Transverse colon (tissue), 4 donors: ENCODE measurements around the gene PYY. TPM values are rescaled to one million over a fixed set of nuclear protein-coding genes. Genes with fewer than 3 reads are reported as not detected.
"Not testable (repeated sequence)": the region's sequence is repeated elsewhere in the genome, so short reads cannot be mapped to it uniquely, and the experiment has no call there.

Experiments used
- DNase-seq: peaks from one replicate; pipeline ENCODE4 v3.0.0-alpha.2; 2019
- H3K27ac ChIP-seq, 4 donors: fragments of 200-600 bp; sonication (generic); 2 replicates each; pipeline ENCODE4 v1.5.1; 2016 to 2018; ENCODE audit warnings: inconsistent platforms in 4 of 4
- H3K27me3 ChIP-seq: fragments of 200-600 bp; sonication (generic); 2 replicates; pipeline ENCODE4 v1.5.1; 2017; ENCODE audit warnings: inconsistent platforms
- H3K36me3 ChIP-seq, 4 donors: fragments of 200-600 bp; sonication (generic); 2 replicates each; pipeline ENCODE4 v1.5.1; 2017 to 2019; ENCODE audit warnings: inconsistent platforms in 4 of 4
- H3K4me1 ChIP-seq, 4 donors: fragments of 200-600 bp; sonication (generic); 2 replicates each; pipeline ENCODE4 v1.5.1; 2017 to 2020; ENCODE audit warnings: inconsistent platforms in 4 of 4
- H3K4me3 ChIP-seq, 4 donors: fragments of 200-600 bp; sonication (generic); 1 replicate in 1 of 4; 2 replicates in 3 of 4; pipeline versions ENCODE4 v1.5.1 to v1.6.1; 2017 to 2019; ENCODE audit warnings: inconsistent platforms in 4 of 4
- H3K9me3 ChIP-seq, 2 donors: fragments of 200-600 bp; sonication (generic); 2 replicates each; pipeline ENCODE4 v1.5.1; 2017 to 2019; ENCODE audit warnings: inconsistent platforms in 2 of 2
- CTCF ChIP-seq, 5 experiments: fragments of 200-600 bp in 3 of 5; fragments of 450-650 bp in 2 of 5; sonication (generic) in 3 of 5; IDR thresholded peaks; 1 replicate in 2 of 5; 2 replicates in 3 of 5; pipeline ENCODE4 v1.5.1; 2016 to 2017; ENCODE audit warnings: antibody characterized with exemption in 5 of 5, inconsistent platforms in 3 of 5, mild to moderate bottlenecking in 2 of 5, moderate library complexity in 1 of 5
- EP300 ChIP-seq: sonication (generic); formaldehyde crosslinking; IDR thresholded peaks from one replicate; pipeline ENCODE4 v1.6.1; 2017; ENCODE audit warnings: antibody characterized with exemption, low read depth
- POLR2A ChIP-seq: fragments of 450-650 bp; IDR thresholded peaks from one replicate; pipeline ENCODE4 v1.6.1; 2016; ENCODE audit warnings: antibody characterized with exemption, mild to moderate bottlenecking, moderate library complexity
- POLR2AphosphoS5 ChIP-seq, 3 donors: sonication (generic); formaldehyde crosslinking; IDR thresholded peaks; one replicate each; pipeline ENCODE4 v1.6.1; 2016; ENCODE audit warnings: antibody characterized with exemption in 3 of 3
- WGBS, 2 donors: methylation state at CpG; one replicate each; pipeline ENCODE4 v1.1.5; 2018; ENCODE audit warnings: low coverage in 1 of 2; 5-methylcytosine and 5-hydroxymethylcytosine counted together
- in situ Hi-C, 4 donors: fragments of 200-750 bp; cut with MboI; loops; one replicate each; pipeline versions ENCODE4 v1.15.0 to v1.15.1; 2017; ENCODE audit warnings: low sequenced_read_pairs in 3 of 4, low pct_ligation_motif_present in 1 of 4, low pct_unique_long_range_greater_than_20kb in 1 of 4
- intact Hi-C: fragments of 100-400 bp; cut with DNase I; formaldehyde crosslinking; loops from one replicate; pipeline ENCODE4 v1.15.1; 2023; ENCODE audit warnings: low total_unique reads
- total RNA-seq, 4 donors: library from RNA; depleted of rRNA; stranded (reverse); fragments of >200 nt; gene quantifications; one replicate each; pipeline ENCODE4 v1.1.0, GENCODE V29; 2016

Gene PYY
- total RNA-seq, 4 donors from 2014 or later, result 27.7 to 89.2 (median 52.1) TPM; not detected in 1

- H3K36me3 ChIP-seq, result no peaks in the 10 kb centered on the region
- TF ChIP-seq POLR2A (no peak), POLR2AphosphoS5 (IDR thresholded peaks at IDR 0.05) (no peak), EP300 (no peak), CTCF (IDR thresholded peaks at IDR 0.05) (no peak)
- H3K4me3 ChIP-seq, result no peak overlapping the region
- H3K27ac ChIP-seq, result no peak overlapping the region
- WGBS, 2 donors, result 83% methylated on average over 12 of the region's 12 CpGs; no CpG with 5 or more reads in 1 of the 2 donors
- in situ Hi-C loops, result no loop called here
- H3K9me3 ChIP-seq, result no peaks in the 10 kb centered on the region
- no peak for DNase-seq
- peaks cover 37% of the 10 kb centered on the region for H3K27me3 ChIP-seq
- intact Hi-C loops, result no loop called here
- peaks cover 0 to 11% (median 11%) of the 10 kb centered on the region in 4 donors for H3K4me1 ChIP-seq
Measured at GRCh38 chr17:44000141-44000860, 46.6 kb upstream of the PYY start.

- intact Hi-C loops (no loop called here), in situ Hi-C loops (loop anchor here in 3 of 4 donors (10.0 to 25.0 kb wide), 2 partner anchors 54 to 112 kb away; partner anchors contain the start of gene PPY (in 3 of the 3))
- no peak for TF ChIP-seq EP300
- Histone ChIP-seq H3K27ac (no peak overlapping the region), H3K9me3 (no peaks in the 10 kb centered on the region), H3K4me1 (peaks cover 4 to 8% (median 7%) of the 10 kb centered on the region in 4 donors), H3K4me3 (no peak overlapping the region), H3K27me3 (peaks cover 37% of the 10 kb centered on the region), H3K36me3 (no peaks in the 10 kb centered on the region)
- DNase-seq, result no peak
- 80% methylated on average over 4 of the region's 4 CpGs; no CpG with 5 or more reads in 1 of the 2 donors for WGBS, 2 donors
Measured at GRCh38 chr17:43999024-43999423, 45.3 kb upstream of the PYY start.

GRCh38 chr17:43998552-43998951, 44.8 kb upstream of the PYY start:
- intact Hi-C loops, result no loop called here
- no peaks in the 10 kb centered on the region for H3K36me3 ChIP-seq
- H3K4me1 ChIP-seq, result peaks cover 4 to 8% (median 7%) of the 10 kb centered on the region in 4 donors

GRCh38 chr17:43997180-43997579, 43.4 kb upstream of the PYY start:
- H3K4me1 ChIP-seq, H3K27ac ChIP-seq, DNase-seq, H3K4me3 ChIP-seq, intact Hi-C loops, H3K9me3 ChIP-seq, H3K36me3 ChIP-seq: not testable (repeated sequence)
- in situ Hi-C loops, result loop anchor here in 3 of 4 donors (10.0 to 25.0 kb wide), 2 partner anchors 52 to 110 kb away; partner anchors contain the start of gene PPY (in 3 of the 3)
- 85% methylated on average over 5 of the region's 5 CpGs; no CpG with 5 or more reads in 1 of the 2 donors for WGBS, 2 donors
- H3K27me3 ChIP-seq, result peaks cover 43% of the 10 kb centered on the region

More at GRCh38 chr17:43998552-43998951, 44.8 kb upstream of the PYY start:
- Histone ChIP-seq H3K4me3 (no peak overlapping the region), H3K27ac (no peak overlapping the region), H3K27me3 (peaks cover 37% of the 10 kb centered on the region), H3K9me3 (no peaks in the 10 kb centered on the region)
- DNase-seq, result no peak
- in situ Hi-C loops, result loop anchor here in 3 of 4 donors (10.0 to 25.0 kb wide), 2 partner anchors 54 to 111 kb away; partner anchors contain the start of gene PPY (in 3 of the 3)
- TF ChIP-seq EP300 (no peak), POLR2AphosphoS5 (IDR thresholded peaks at IDR 0.05) (no peak), POLR2A (no peak), CTCF (IDR thresholded peaks at IDR 0.05) (no peak)
- WGBS, 2 donors, result 72 to 100% methylated on average over 2 to 3 of the region's 3 CpGs

GRCh38 chr17:43995150-43995471, 41.4 kb upstream of the PYY start:
- Histone ChIP-seq H3K36me3 (no peaks in the 10 kb centered on the region), H3K27ac (no peak overlapping the region), H3K9me3 (no peaks in the 10 kb centered on the region), H3K4me1 (peaks cover 4 to 8% (median 7%) of the 10 kb centered on the region in 4 donors), H3K27me3 (peaks cover 43% of the 10 kb centered on the region), H3K4me3 (no peak overlapping the region)
- DNase-seq, result no peak
- 17% methylated on average over 12 of the region's 12 CpGs; no CpG with 5 or more reads in 1 of the 2 donors for WGBS, 2 donors
- intact Hi-C loops, result no loop called here
- in situ Hi-C loops, result loop anchor here in 3 of 4 donors (10.0 to 25.0 kb wide), 2 partner anchors 50 to 108 kb away; partner anchors contain the start of gene PPY (in 3 of the 3)
- no peak for TF ChIP-seq EP300
- TF ChIP-seq CTCF (IDR thresholded peaks at IDR 0.05), result peak in 2 of 5 experiments; percentile 4 to 9
